IMR-90 (cell line): Measurements from ENCODE around the gene USH2A. TPM values are rescaled to one million over a fixed set of nuclear protein-coding genes. Genes with fewer than 3 reads are reported as not detected.

Experiments
- ATAC-seq: fragments of 200-7000 bp; cut with Tn5 transposase; 2 replicates; pipeline ENCODE4 v1.9.1; 2020; ENCODE audit warnings: low read depth, mild to moderate bottlenecking, moderate library complexity
- BruUV-seq: library from RNA; stranded (reverse); fragments of 400-500 nt; replicated peaks from 2 replicates; lab custom pipeline; 2021; lab: Mats Ljungman, UMichigan
- CTCF ChIA-PET: fragments of 300-600 bp; formaldehyde crosslinking; extraction: SDS; loops from one replicate; lab custom pipeline; 2021; ENCODE audit warnings: antibody characterized with exemption; lab: Yijun Ruan, JAX
- POLR2A ChIA-PET: fragments of 300-600 bp; sonication (Branson Sonifier 250); formaldehyde crosslinking; loops from one replicate; lab custom pipeline; 2022; ENCODE audit warnings: antibody characterized with exemption; ENCODE audit not compliant: unreplicated experiment; lab: Charles Lee
- DNase-seq: peaks from one replicate; pipeline ENCODE4 v3.0.0; 2013
- H2AFZ ChIP-seq: replicated peaks from 2 replicates; pipeline ENCODE3; 2013; ENCODE audit warnings: low read length, mild to moderate bottlenecking; ENCODE audit not compliant: poor library complexity
- H2AK5ac ChIP-seq: 2 replicates; pipeline ENCODE4 v1.6.1; 2013; ENCODE audit warnings: low read depth, low read length, inconsistent platforms
- H2AK9ac ChIP-seq: replicated peaks from 2 replicates; pipeline ENCODE3; 2013; ENCODE audit warnings: mild to moderate bottlenecking, low read depth, low read length, moderate library complexity; ENCODE audit not compliant: poor library complexity
- H2BK120ac ChIP-seq: 2 replicates; pipeline ENCODE4 v1.6.1; 2013; ENCODE audit warnings: low read depth, low read length, inconsistent platforms
- H2BK15ac ChIP-seq: 3 replicates; pipeline ENCODE4 v1.6.1; 2013; ENCODE audit warnings: low read depth, low read length, inconsistent platforms
- H2BK20ac ChIP-seq: 2 replicates; pipeline ENCODE4 v1.6.1; 2013; ENCODE audit warnings: low read depth, mild to moderate bottlenecking, inconsistent platforms, low read length, moderate library complexity
- H2BK5ac ChIP-seq: 2 replicates; pipeline ENCODE4 v1.6.1; 2013; ENCODE audit warnings: mild to moderate bottlenecking, low read depth, low read length, inconsistent platforms; ENCODE audit not compliant: poor library complexity, severe bottlenecking
- H3K14ac ChIP-seq: replicated peaks from 2 replicates; pipeline ENCODE4 v1.6.1; 2013; ENCODE audit warnings: low read depth, low read length, inconsistent platforms
- H3K18ac ChIP-seq: 2 replicates; pipeline ENCODE4 v1.6.1; 2013; ENCODE audit warnings: low read depth, low read length, control low read depth
- H3K23ac ChIP-seq: 2 replicates; pipeline ENCODE4 v1.6.1; 2013; ENCODE audit warnings: low read depth, low read length, inconsistent platforms
- H3K27ac ChIP-seq: 2 replicates; pipeline ENCODE4 v1.5.1; 2013; ENCODE audit warnings: mild to moderate bottlenecking, control low read depth, low read length; ENCODE audit not compliant: insufficient read depth
- H3K27me3 ChIP-seq: 2 replicates; pipeline ENCODE4 v1.6.1; 2013; ENCODE audit warnings: low read length; ENCODE audit not compliant: control insufficient read depth, insufficient read depth
- H3K36me3 ChIP-seq: 2 replicates; pipeline ENCODE4 v1.6.1; 2013; ENCODE audit warnings: low read length, mixed read lengths; ENCODE audit not compliant: control insufficient read depth, insufficient read depth
- H3K4ac ChIP-seq: 2 replicates; pipeline ENCODE4 v1.6.1; 2013; ENCODE audit warnings: low read depth, low read length, inconsistent platforms
- H3K4me1 ChIP-seq: 2 replicates; pipeline ENCODE4 v1.6.1; 2013; ENCODE audit warnings: low read length, mixed read lengths; ENCODE audit not compliant: control insufficient read depth, insufficient read depth
- H3K4me2 ChIP-seq: 2 replicates; pipeline ENCODE4 v1.6.1; 2013; ENCODE audit warnings: low read depth, mild to moderate bottlenecking, control low read depth, low read length, moderate library complexity
- H3K4me3 ChIP-seq: 2 replicates; pipeline ENCODE4 v1.5.1; 2013; ENCODE audit warnings: low read depth, mild to moderate bottlenecking, control low read depth, low read length, moderate library complexity; ENCODE audit not compliant: insufficient read depth
- H3K56ac ChIP-seq: 2 replicates; pipeline ENCODE4 v1.6.1; 2013; ENCODE audit warnings: low read length, inconsistent platforms; ENCODE audit not compliant: insufficient read depth; ENCODE audit errors: extremely low read depth
- H3K79me1 ChIP-seq, 2 experiments: 2 replicates each; pipeline ENCODE4 v1.6.1; 2013; ENCODE audit warnings: low read length in 2 of 2, inconsistent platforms in 1 of 2, low read depth in 1 of 2
- H3K9ac ChIP-seq: 2 replicates; pipeline ENCODE4 v1.6.1; 2013; ENCODE audit warnings: low read depth, low read length, control low read depth
- H3K9me1 ChIP-seq: 2 replicates; pipeline ENCODE4 v1.6.1; 2013; ENCODE audit warnings: low read length, inconsistent platforms; ENCODE audit not compliant: insufficient read depth
- H3K9me3 ChIP-seq: 2 replicates; pipeline ENCODE4 v1.6.1; 2013; ENCODE audit warnings: low read length; ENCODE audit not compliant: control insufficient read depth, insufficient read depth
- H4K20me1 ChIP-seq: 2 replicates; pipeline ENCODE4 v1.6.1; 2013; ENCODE audit warnings: low read length, inconsistent platforms; ENCODE audit not compliant: insufficient read depth
- H4K5ac ChIP-seq: 2 replicates; pipeline ENCODE4 v1.6.1; 2013; ENCODE audit warnings: mild to moderate bottlenecking, low read depth, low read length, control low read depth
- H4K8ac ChIP-seq, 2 experiments: 2 replicates each; pipeline ENCODE4 v1.6.1; 2013; ENCODE audit warnings: low read depth in 2 of 2, low read length in 2 of 2, control low read depth in 1 of 2, inconsistent platforms in 1 of 2
- H4K91ac ChIP-seq: 2 replicates; pipeline ENCODE4 v1.6.1; 2013; ENCODE audit warnings: low read depth, low read length, inconsistent platforms; ENCODE audit not compliant: insufficient read depth
- BHLHE40 ChIP-seq: fragments of 150-350 bp; IDR thresholded peaks from 2 replicates; pipeline ENCODE4 v1.6.1; 2016; ENCODE audit warnings: mild to moderate bottlenecking, low read depth, low read length
- ELK1 ChIP-seq: fragments of 150-350 bp; IDR thresholded peaks from 2 replicates; pipeline ENCODE4 v1.6.1; 2016; ENCODE audit warnings: low read depth, mild to moderate bottlenecking, low read length, moderate library complexity, borderline replicate concordance
- FOS ChIP-seq: fragments of 150-350 bp; IDR thresholded peaks from 2 replicates; pipeline ENCODE4 v1.6.1; 2016; ENCODE audit warnings: low read depth, low read length
- MAFK ChIP-seq: IDR thresholded peaks from 2 replicates; pipeline ENCODE4 v1.6.1; 2012; ENCODE audit warnings: low read depth, low read length, improper control_type of control experiment
- MAZ ChIP-seq: IDR thresholded peaks from 2 replicates; pipeline ENCODE4 v1.6.1; 2012; ENCODE audit warnings: low read depth, mild to moderate bottlenecking, low read length, improper control_type of control experiment, moderate library complexity, borderline replicate concordance
- MXI1 ChIP-seq: IDR thresholded peaks from 2 replicates; pipeline ENCODE4 v1.6.1; 2012; ENCODE audit warnings: low read depth, mild to moderate bottlenecking, low read length, moderate library complexity, borderline replicate concordance
- NFE2L2 ChIP-seq: fragments of 150-350 bp; IDR thresholded peaks from 2 replicates; pipeline ENCODE4 v1.6.1; 2016; ENCODE audit warnings: low read depth, mild to moderate bottlenecking, low read length
- POLR2A ChIP-seq: IDR thresholded peaks from 2 replicates; pipeline ENCODE4 v1.6.1; 2012; ENCODE audit warnings: mild to moderate bottlenecking, low read depth, low read length
- RAD21 ChIP-seq: IDR thresholded peaks from 2 replicates; pipeline ENCODE4 v1.6.1; 2012; ENCODE audit warnings: low read length, improper control_type of control experiment
- RFX5 ChIP-seq: IDR thresholded peaks from 2 replicates; pipeline ENCODE4 v1.8.0; 2012; ENCODE audit warnings: low read depth, mild to moderate bottlenecking, low read length, moderate library complexity
- SMC3 ChIP-seq: fragments of 150-350 bp; IDR thresholded peaks from 2 replicates; pipeline ENCODE4 v1.6.1; 2016; ENCODE audit warnings: low read depth, mild to moderate bottlenecking, antibody characterized with exemption, low read length, moderate library complexity
- USF2 ChIP-seq: fragments of 150-350 bp; IDR thresholded peaks from 2 replicates; pipeline ENCODE4 v1.6.1; 2017; ENCODE audit warnings: mild to moderate bottlenecking, antibody characterized with exemption, low read length, low read depth
- WGBS, 2 experiments: methylation state at CpG; one replicate each; pipeline versions ENCODE4 v1.1.5 to v1.1.7; 2013; ENCODE audit warnings: missing lambda C conversion rate in 2 of 2; ENCODE audit not compliant: insufficient read length in 1 of 2; ENCODE audit errors: extremely low coverage in 2 of 2; 5-methylcytosine and 5-hydroxymethylcytosine counted together
- dilution Hi-C: fragments of 300-500 bp; cut with HindIII; formaldehyde crosslinking; loops from one replicate; pipeline ENCODE4 v1.14.3; 2018; ENCODE audit warnings: low sequenced_read_pairs; ENCODE audit not compliant: unreplicated experiment
- in situ Hi-C: fragments of 300-500 bp; cut with MboI; formaldehyde crosslinking; loops from 3 replicates; pipeline ENCODE4 v1.14.3; 2019; ENCODE audit warnings: low sequenced_read_pairs, inconsistent platforms, mixed read lengths
- intact Hi-C: fragments of 100-400 bp; cut with micrococcal nuclease; formaldehyde crosslinking; loops from 2 replicates; pipeline ENCODE4 v1.10.0; 2022
- polyA plus RNA-seq, 3 experiments: library from polyadenylated mRNA; depleted of rRNA; stranded (reverse); fragments of >200 nt; gene quantifications; 2 replicates each; pipeline ENCODE4 v1.2.3, GENCODE V29; 2012; ENCODE audit warnings: low replicate concordance in 1 of 3
- total RNA-seq: library from RNA; depleted of rRNA; stranded (reverse); fragments of >200 nt; gene quantifications from 2 replicates; pipeline ENCODE4 v1.2.3, GENCODE V29; 2012

USH2A gene
- total and polyA plus RNA-seq, 2 of the 4 experiments (the other 2 are of a cell fraction): under 0.01 to 0.02 TPM

- Histone ChIP-seq H4K20me1 (no peaks in the 10 kb centered on the region), H3K27me3 (no peaks in the 10 kb centered on the region), H3K9me1 (no peaks in the 10 kb centered on the region), H2BK15ac (no peak overlapping the region), H2AFZ (no peak overlapping the region), H3K36me3 (no peaks in the 10 kb centered on the region), H4K5ac (no peak overlapping the region), H4K8ac (no peak overlapping the region), H2BK5ac (no peak overlapping the region), H3K4me2 (no peak overlapping the region), H3K4me3 (no peak overlapping the region), H2BK20ac (no peak overlapping the region), H3K4ac (no peak overlapping the region), H2AK5ac (no peak overlapping the region), H3K4me1 (peaks cover 5% of the 10 kb centered on the region; the same call in 1 of the 2 replicates), H4K91ac (no peak overlapping the region), H3K79me1 (no peaks in the 10 kb centered on the region), H3K18ac (no peak overlapping the region), H2AK9ac (no peak overlapping the region), H3K23ac (no peak overlapping the region), H3K14ac (no peak overlapping the region), H3K9ac (no peak overlapping the region), H3K27ac (no peak overlapping the region), H3K9me3 (no peaks in the 10 kb centered on the region), H2BK120ac (no peak overlapping the region), H3K56ac (no peak overlapping the region)
- dilution Hi-C loops: no loop called here
- intact Hi-C loops: no loop called here
- CTCF ChIA-PET: no interaction called here
- ATAC-seq: no peak
- no TSS peak for BruUV-seq
- no peak for TF ChIP-seq MXI1
- no peak for TF ChIP-seq MAZ
- no peak for TF ChIP-seq RAD21
- no peak for TF ChIP-seq RFX5
- no peak for TF ChIP-seq FOS
- TF ChIP-seq MAFK: no peak
- no peak for TF ChIP-seq POLR2A
- no peak for TF ChIP-seq USF2
- TF ChIP-seq SMC3: no peak
- TF ChIP-seq ELK1: no peak
- no peak for TF ChIP-seq NFE2L2
- no peak for TF ChIP-seq BHLHE40
- POLR2A ChIA-PET: no interaction called here
- in situ Hi-C loops: no loop called here
- WGBS, 2 experiments: 95% methylated on average over 2 of the region's 2 CpGs; no CpG with 5 or more reads in 1 of the 2 experiments
- DNase-seq: no peak
Observed at GRCh38 chr1:216186141-216186540, 237.1 kb downstream of the USH2A start.
